PC-3 (cell line): Measurements from ENCODE around the gene FAM227A. TPM values are rescaled to one million over a fixed set of nuclear protein-coding genes. Genes with fewer than 3 reads are reported as not detected.

Experiments
- ATAC-seq: fragments of 200-7000 bp; cut with Tn5 transposase; 2 replicates; pipeline ENCODE4 v1.9.1; 2020; ENCODE audit warnings: mild to moderate bottlenecking, moderate library complexity
- BruUV-seq: library from RNA; stranded (reverse); fragments of 400-500 nt; replicated peaks from 2 replicates; lab custom pipeline; 2021; lab: Mats Ljungman, UMichigan
- CTCF ChIA-PET: fragments of 300-600 bp; sonication (Branson Sonifier 250); formaldehyde crosslinking; loops from one replicate; lab custom pipeline; 2022; ENCODE audit warnings: antibody characterized with exemption; lab: Charles Lee
- POLR2A ChIA-PET: fragments of 300-600 bp; sonication (Branson Sonifier 250); formaldehyde crosslinking; loops from one replicate; lab custom pipeline; 2022; ENCODE audit warnings: antibody characterized with exemption; ENCODE audit not compliant: unreplicated experiment; lab: Charles Lee
- DNase-seq: peaks from one replicate; pipeline ENCODE4 v3.0.0-alpha.2; 2015
- H2AFZ ChIP-seq: fragments of 300-600 bp; sonication (generic); 2 replicates; pipeline ENCODE4 v1.6.0; 2016; ENCODE audit warnings: antibody characterized with exemption, low read length
- H3F3A ChIP-seq: fragments of 300-600 bp; sonication (generic); one replicate; pipeline ENCODE4 v1.6.0; 2017; ENCODE audit warnings: antibody characterized with exemption, low read length, control low read depth, mild to moderate bottlenecking; ENCODE audit not compliant: unreplicated experiment
- H3K27ac ChIP-seq: fragments of 300-600 bp; sonication (generic); 2 replicates; pipeline ENCODE4 v1.5.1; 2016; ENCODE audit warnings: mild to moderate bottlenecking, low read length
- H3K27me3 ChIP-seq: fragments of 300-600 bp; sonication (generic); 2 replicates; pipeline ENCODE4 v1.6.1; 2016; ENCODE audit warnings: low read length, mixed read lengths
- H3K36me3 ChIP-seq: fragments of 300-600 bp; sonication (generic); 2 replicates; pipeline ENCODE4 v1.6.1; 2016; ENCODE audit warnings: low read depth, mixed run types, low read length, mixed read lengths
- H3K4me1 ChIP-seq: fragments of 300-600 bp; sonication (generic); 2 replicates; pipeline ENCODE4 v1.5.1; 2016; ENCODE audit warnings: low read length; ENCODE audit not compliant: insufficient read depth
- H3K4me2 ChIP-seq: fragments of 300-600 bp; sonication (generic); 2 replicates; pipeline ENCODE4 v1.6.0; 2016; ENCODE audit warnings: low read length
- H3K4me3 ChIP-seq: fragments of 300-600 bp; sonication (generic); 2 replicates; pipeline ENCODE4 v1.5.1; 2016; ENCODE audit warnings: mild to moderate bottlenecking, low read length, mixed read lengths
- H3K79me2 ChIP-seq: fragments of 300-600 bp; sonication (generic); 2 replicates; pipeline ENCODE4 v1.6.1; 2017; ENCODE audit warnings: low read length, mixed read lengths
- H3K9ac ChIP-seq: fragments of 300-600 bp; sonication (generic); 2 replicates; pipeline ENCODE4 v1.6.0; 2016; ENCODE audit warnings: mild to moderate bottlenecking, low read length
- H3K9me2 ChIP-seq: fragments of 300-600 bp; sonication (generic); replicated peaks from 2 replicates; pipeline ENCODE4 v1.6.1; 2016; ENCODE audit warnings: mixed run types, low read length, mixed read lengths
- H3K9me3 ChIP-seq: fragments of 300-600 bp; sonication (generic); 2 replicates; pipeline ENCODE4 v1.6.1; 2016; ENCODE audit warnings: low read length, mixed read lengths
- H4K20me1 ChIP-seq: fragments of 300-600 bp; sonication (generic); 2 replicates; pipeline ENCODE4 v1.6.1; 2016; ENCODE audit warnings: low read length, mixed read lengths
- EZH2 ChIP-seq: fragments of 300-600 bp; sonication (generic); IDR thresholded peaks from one replicate; pipeline ENCODE4 v1.6.1; 2017; ENCODE audit warnings: antibody characterized with exemption, mild to moderate bottlenecking, low read length; ENCODE audit not compliant: unreplicated experiment
- EZH2phosphoT487 ChIP-seq: fragments of 300-600 bp; sonication (generic); IDR thresholded peaks from 2 replicates; pipeline ENCODE4 v1.6.1; 2018; ENCODE audit warnings: mild to moderate bottlenecking, antibody characterized with exemption, low read length, borderline replicate concordance
- intact Hi-C: fragments of 100-400 bp; cut with micrococcal nuclease; formaldehyde crosslinking; loops from 2 replicates; pipeline ENCODE4 v1.9.0; 2023
- total RNA-seq: library from RNA; depleted of rRNA; stranded (reverse); fragments of >200 nt; gene quantifications from 2 replicates; pipeline ENCODE4 v1.2.3, GENCODE V29; 2014
- TF ChIP-seq, protein P1 (sequence below): fragments of 300-600 bp; sonication (generic); conservative IDR thresholded peaks from 2 replicates; pipeline ENCODE4 v1.5.1; 2017; ENCODE audit warnings: antibody characterized with exemption, low read depth, mild to moderate bottlenecking, low read length

The FAM227A gene
- total RNA-seq, 1 experiment from 2014 or later: 1.2 TPM

DNA sequence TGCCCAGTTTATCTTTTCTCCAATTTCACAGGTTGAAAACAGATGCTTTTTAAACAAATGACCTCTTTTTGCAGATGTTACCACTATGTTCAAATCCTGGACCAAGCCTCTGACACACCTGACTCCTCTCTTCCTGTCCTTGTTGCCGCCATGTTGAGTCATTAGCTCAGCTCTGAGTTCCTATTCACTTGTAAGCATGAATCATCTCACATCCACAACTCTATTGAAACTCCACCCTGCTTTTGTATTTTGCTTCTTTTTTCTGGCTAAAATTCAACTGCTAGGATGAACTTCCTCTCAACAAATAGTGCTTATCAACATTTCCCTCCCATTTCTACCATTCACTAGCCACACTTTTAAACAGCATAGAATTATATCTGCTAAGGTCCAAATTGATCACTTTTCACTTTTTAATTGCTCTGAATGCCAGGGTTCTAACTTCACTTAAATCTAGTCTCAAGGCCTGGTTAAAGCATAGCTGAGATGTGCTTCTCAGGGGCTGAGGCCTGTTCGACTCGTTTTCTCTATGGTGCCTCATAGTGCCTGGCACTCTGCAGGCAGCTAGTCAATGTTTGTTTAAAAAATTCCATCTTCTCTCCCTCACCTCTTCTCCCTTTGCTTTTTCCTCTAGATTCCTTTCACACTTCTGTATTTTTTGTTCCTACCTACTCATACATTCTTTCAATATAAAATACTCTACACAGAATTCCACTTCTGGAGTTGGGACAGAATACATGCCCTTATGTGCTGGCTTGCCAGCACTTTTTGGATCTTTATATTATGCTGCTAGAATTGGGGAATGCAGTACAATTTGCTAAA lies 40.6 kb upstream of the FAM227A start:
- no peaks in the 10 kb centered on the region for H3K9me3 ChIP-seq
- intact Hi-C loops: loop anchor here (2.0 kb wide), 1 partner anchor 14 kb away; no protein-coding TSS in a partner anchor
- H3K79me2 ChIP-seq: peaks cover 77% of the 10 kb centered on the region
- DNase-seq (peak; percentile 77), ATAC-seq (peak; percentile 54)
- H4K20me1 ChIP-seq: peaks cover 23% of the 10 kb centered on the region
- ChIA-PET POLR2A (interaction anchor here (0.7 to 1.0 kb wide), 3 partner anchors 9 to 478 kb away, joined by 3 to 7 read pairs (median 6); partner anchors contain the start of gene GTPBP1), CTCF (no interaction called here)
- peaks cover 14% of the 10 kb centered on the region for H3F3A ChIP-seq
- TF ChIP-seq, protein P1, sequence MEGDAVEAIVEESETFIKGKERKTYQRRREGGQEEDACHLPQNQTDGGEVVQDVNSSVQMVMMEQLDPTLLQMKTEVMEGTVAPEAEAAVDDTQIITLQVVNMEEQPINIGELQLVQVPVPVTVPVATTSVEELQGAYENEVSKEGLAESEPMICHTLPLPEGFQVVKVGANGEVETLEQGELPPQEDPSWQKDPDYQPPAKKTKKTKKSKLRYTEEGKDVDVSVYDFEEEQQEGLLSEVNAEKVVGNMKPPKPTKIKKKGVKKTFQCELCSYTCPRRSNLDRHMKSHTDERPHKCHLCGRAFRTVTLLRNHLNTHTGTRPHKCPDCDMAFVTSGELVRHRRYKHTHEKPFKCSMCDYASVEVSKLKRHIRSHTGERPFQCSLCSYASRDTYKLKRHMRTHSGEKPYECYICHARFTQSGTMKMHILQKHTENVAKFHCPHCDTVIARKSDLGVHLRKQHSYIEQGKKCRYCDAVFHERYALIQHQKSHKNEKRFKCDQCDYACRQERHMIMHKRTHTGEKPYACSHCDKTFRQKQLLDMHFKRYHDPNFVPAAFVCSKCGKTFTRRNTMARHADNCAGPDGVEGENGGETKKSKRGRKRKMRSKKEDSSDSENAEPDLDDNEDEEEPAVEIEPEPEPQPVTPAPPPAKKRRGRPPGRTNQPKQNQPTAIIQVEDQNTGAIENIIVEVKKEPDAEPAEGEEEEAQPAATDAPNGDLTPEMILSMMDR: no peak
- TF ChIP-seq EZH2phosphoT487: no peak
- TF ChIP-seq EZH2: no peak
- no peaks in the 10 kb centered on the region for H3K27me3 ChIP-seq
- H3K36me3 ChIP-seq: no peaks in the 10 kb centered on the region; the same call in 1 of the 2 replicates
- BruUV-seq: no TSS peak
- H3K9me2 ChIP-seq: no peaks in the 10 kb centered on the region
- H3K4me2 ChIP-seq: peak overlapping the region; percentile 94
- peak overlapping the region; percentile 88 for H3K27ac ChIP-seq
- peaks cover 33% of the 10 kb centered on the region for H3K4me1 ChIP-seq
- peak overlapping the region; percentile 85 for H3K4me3 ChIP-seq
- H2AFZ ChIP-seq: no peak overlapping the region
- peak overlapping the region; percentile 39 for H3K9ac ChIP-seq

DNA sequence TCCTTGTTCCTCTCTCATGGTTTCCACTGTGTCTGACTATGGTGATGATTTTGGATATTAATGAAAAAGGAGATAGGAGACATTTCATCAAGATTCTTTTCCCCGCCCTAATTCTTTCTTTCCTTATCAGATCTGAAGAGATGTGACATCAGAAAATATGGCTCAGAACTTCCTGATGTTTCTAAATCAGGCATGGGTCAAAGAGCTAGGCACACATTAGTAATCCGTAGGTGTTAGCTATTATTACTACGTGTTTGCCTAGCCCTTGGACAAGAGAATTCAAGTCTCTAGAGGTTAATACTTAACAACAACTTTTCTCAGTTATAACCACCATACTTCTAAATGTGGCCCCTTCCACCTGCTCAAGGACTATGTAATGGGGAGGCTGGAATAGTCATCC lies 38.7 kb upstream of the FAM227A start:
- ATAC-seq (no peak), DNase-seq (no peak)
- H3K4me2 ChIP-seq: no peak overlapping the region
- no peak overlapping the region for H3K27ac ChIP-seq
- H3K4me3 ChIP-seq: no peak overlapping the region
- intact Hi-C loops: no loop called here
- peaks cover 30% of the 10 kb centered on the region for H3K4me1 ChIP-seq
- no peak overlapping the region for H3K9ac ChIP-seq
- no peaks in the 10 kb centered on the region for H3K9me2 ChIP-seq
- no peaks in the 10 kb centered on the region; the same call in 1 of the 2 replicates for H3K36me3 ChIP-seq
- BruUV-seq: no TSS peak
- peaks cover 14% of the 10 kb centered on the region for H3F3A ChIP-seq
- H3K27me3 ChIP-seq: no peaks in the 10 kb centered on the region
- ChIA-PET POLR2A (interaction anchor here (0.7 kb wide), 1 partner anchor 13 kb away, joined by 4 read pairs; the partner anchor contains the start of gene TOMM22), CTCF (interaction anchor here (0.7 kb wide), 1 partner anchor 20 kb away, joined by 11 read pairs; no protein-coding TSS in a partner anchor)
- H3K79me2 ChIP-seq: peaks cover 82% of the 10 kb centered on the region
- H3K9me3 ChIP-seq: no peaks in the 10 kb centered on the region
- TF ChIP-seq EZH2phosphoT487: no peak
- no peak for TF ChIP-seq EZH2
- TF ChIP-seq, protein P1: no peak
- peaks cover 23% of the 10 kb centered on the region for H4K20me1 ChIP-seq
- H2AFZ ChIP-seq: no peak overlapping the region
